MCF 10A (cell line): ENCODE results near the gene UBTD2. TPM values are rescaled to one million over a fixed set of nuclear protein-coding genes. Genes with fewer than 3 reads are reported as not detected.

Experiments
- BruUV-seq: library from RNA; stranded (reverse); fragments of 400-500 nt; replicated peaks from 2 replicates; lab custom pipeline; 2021; lab: Mats Ljungman, UMichigan
- CTCF ChIA-PET: fragments of 300-600 bp; sonication (Branson Sonifier 250); formaldehyde crosslinking; extraction: SDS; loops from one replicate; lab custom pipeline; 2021; ENCODE audit warnings: antibody characterized with exemption, inconsistent platforms; lab: Yijun Ruan, JAX
- POLR2A ChIA-PET: fragments of 300-600, 350-650 bp; sonication (Branson Sonifier 250); formaldehyde crosslinking; extraction: SDS; loops from one replicate; lab custom pipeline; 2020; ENCODE audit warnings: antibody characterized with exemption, inconsistent platforms; lab: Yijun Ruan, JAX
- DNase-seq: peaks from one replicate; pipeline ENCODE4 v3.0.0-alpha.2; 2018; ENCODE audit not compliant: unreplicated experiment
- H3K27ac Mint-ChIP-seq: one replicate; pipeline ENCODE4 v1.8.0; 2022; ENCODE audit warnings: mild to moderate bottlenecking, low read depth, mixed read lengths; ENCODE audit not compliant: unreplicated experiment
- H3K27me3 Mint-ChIP-seq: one replicate; pipeline ENCODE4 v1.8.0; 2022; ENCODE audit warnings: mixed read lengths; ENCODE audit not compliant: insufficient read depth, unreplicated experiment
- H3K36me3 Mint-ChIP-seq: one replicate; pipeline ENCODE4 v1.8.0; 2022; ENCODE audit warnings: mild to moderate bottlenecking, moderate library complexity, mixed read lengths; ENCODE audit not compliant: insufficient read depth, unreplicated experiment
- H3K4me1 Mint-ChIP-seq: one replicate; pipeline ENCODE4 v1.8.0; 2022; ENCODE audit warnings: mixed read lengths; ENCODE audit not compliant: insufficient read depth, unreplicated experiment
- H3K4me3 Mint-ChIP-seq: one replicate; pipeline ENCODE4 v1.8.0; 2022; ENCODE audit warnings: mild to moderate bottlenecking, moderate library complexity, mixed read lengths; ENCODE audit not compliant: unreplicated experiment
- H3K9me3 Mint-ChIP-seq: one replicate; pipeline ENCODE4 v1.8.0; 2022; ENCODE audit warnings: mixed read lengths; ENCODE audit not compliant: unreplicated experiment
- CTCF ChIP-seq: fragments of 200-600 bp; IDR thresholded peaks from one replicate; pipeline ENCODE4 v1.8.0; 2022; ENCODE audit warnings: antibody characterized with exemption, mild to moderate bottlenecking; ENCODE audit not compliant: unreplicated experiment
- intact Hi-C: fragments of 100-400 bp; cut with micrococcal nuclease; formaldehyde crosslinking; loops from 2 replicates; pipeline ENCODE4 v1.14.1; 2022
- total RNA-seq: library from RNA; stranded (reverse); gene quantifications from 2 replicates; pipeline ENCODE4 v1.2.3, GENCODE V29; 2022

The UBTD2 gene
- total RNA-seq, 1 experiment from 2014 or later = 24.1 TPM

GRCh38 chr5:172252501-172252900 lies 31.1 kb downstream of the UBTD2 start:
- Mint-ChIP-seq H3K36me3 (peaks cover 32% of the 10 kb centered on the region), H3K27me3 (no peaks in the 10 kb centered on the region), H3K4me3 (no peak overlapping the region), H3K27ac (no peak overlapping the region), H3K9me3 (peaks cover 14% of the 10 kb centered on the region), H3K4me1 (no peaks in the 10 kb centered on the region)
- ChIA-PET POLR2A (interaction anchor here (0.9 kb wide), 1 partner anchor 12 kb away, joined by 5 read pairs; no protein-coding TSS in a partner anchor), CTCF (interaction anchor here (0.6 kb wide), 1 partner anchor 24 kb away, joined by 3 read pairs; no protein-coding TSS in a partner anchor)
- no TSS peak for BruUV-seq
- no peak for TF ChIP-seq CTCF
- intact Hi-C loops = no loop called here
- no peak for DNase-seq

DNA sequence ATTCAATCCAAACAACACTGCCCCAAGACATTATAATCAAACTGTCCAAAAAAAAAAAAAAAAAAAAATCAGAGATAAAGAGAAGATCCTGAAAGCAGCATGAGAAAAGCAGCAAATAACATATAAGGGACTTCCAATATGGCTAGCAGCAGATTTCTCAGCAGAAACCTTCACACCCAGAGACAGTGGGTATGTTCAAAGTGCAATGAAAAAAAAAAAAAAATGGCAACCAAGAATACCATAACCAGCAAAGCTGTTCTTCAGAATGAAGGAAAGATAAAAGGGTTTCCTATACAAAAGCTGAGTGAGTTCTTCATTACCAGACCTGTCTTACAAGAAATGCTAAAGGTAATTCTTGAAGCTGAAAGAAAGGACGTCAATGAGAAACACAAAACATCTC lies 32.1 kb downstream of the UBTD2 start:
- H3K9me3 Mint-ChIP-seq = peaks cover 7% of the 10 kb centered on the region
- no peak overlapping the region for H3K27ac Mint-ChIP-seq
- intact Hi-C loops = no loop called here
- H3K36me3 Mint-ChIP-seq = peaks cover 32% of the 10 kb centered on the region
- H3K4me1 Mint-ChIP-seq = no peaks in the 10 kb centered on the region
- TF ChIP-seq CTCF = no peak
- no peak for DNase-seq
- BruUV-seq = no TSS peak
- no peaks in the 10 kb centered on the region for H3K27me3 Mint-ChIP-seq
- ChIA-PET POLR2A (interaction anchor here (0.6 to 1.1 kb wide), 4 partner anchors 14 to 93 kb away, joined by 3 to 6 read pairs (median 4); no protein-coding TSS in a partner anchor), CTCF (interaction anchor here (0.6 to 0.9 kb wide), 2 partner anchors 169 to 437 kb away, joined by 3 to 5 read pairs; no protein-coding TSS in a partner anchor)
- no peak overlapping the region for H3K4me3 Mint-ChIP-seq

- ChIA-PET POLR2A (interaction anchor here (0.6 to 0.8 kb wide), 3 partner anchors 12 to 685 kb away, joined by 3 read pairs; no protein-coding TSS in a partner anchor), CTCF (interaction anchor here (0.6 kb wide), 1 partner anchor 823 kb away, joined by 3 read pairs; no protein-coding TSS in a partner anchor)
- Mint-ChIP-seq H3K9me3 (peaks cover 7% of the 10 kb centered on the region), H3K27ac (no peak overlapping the region), H3K4me3 (no peak overlapping the region), H3K36me3 (peaks cover 18% of the 10 kb centered on the region), H3K4me1 (peaks cover 6% of the 10 kb centered on the region), H3K27me3 (no peaks in the 10 kb centered on the region)
- intact Hi-C loops = no loop called here
- no peak for TF ChIP-seq CTCF
- no TSS peak for BruUV-seq
- DNase-seq = no peak
Observed at GRCh38 chr5:172248637-172249036, 34.9 kb downstream of the UBTD2 start.

DNA sequence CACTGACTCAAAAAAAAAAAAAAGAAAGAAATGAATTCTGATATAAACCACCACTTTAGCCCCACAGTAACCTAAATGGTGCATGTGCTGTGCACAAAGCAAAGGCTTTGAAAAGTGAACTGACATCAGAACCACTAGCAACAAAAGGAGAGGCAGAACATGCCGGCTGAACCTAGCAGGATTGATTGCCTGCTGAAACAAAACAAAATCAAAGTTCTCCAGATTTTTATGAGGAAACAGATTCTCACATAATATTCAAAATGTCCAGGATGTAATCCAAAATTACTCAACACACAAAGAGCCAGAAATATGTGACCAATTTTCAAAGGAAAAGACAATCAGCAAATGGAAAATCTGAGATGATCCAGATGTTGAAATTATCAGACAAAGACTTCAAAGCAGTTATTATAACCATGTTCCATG lies 37.9 kb downstream of the UBTD2 start:
- Mint-ChIP-seq H3K9me3 (no peaks in the 10 kb centered on the region), H3K36me3 (peaks cover 17% of the 10 kb centered on the region), H3K4me1 (peaks cover 6% of the 10 kb centered on the region), H3K27me3 (no peaks in the 10 kb centered on the region), H3K27ac (no peak overlapping the region), H3K4me3 (no peak overlapping the region)
- TF ChIP-seq CTCF = no peak
- BruUV-seq = no TSS peak
- DNase-seq = no peak
- POLR2A ChIA-PET = interaction anchor here (1.0 kb wide), 1 partner anchor 37 kb away, joined by 3 read pairs; no protein-coding TSS in a partner anchor
- CTCF ChIA-PET = interaction anchor here (0.7 kb wide), 1 partner anchor 28 kb away, joined by 3 read pairs; no protein-coding TSS in a partner anchor
- intact Hi-C loops = no loop called here
